ENCODE data around the gene QSOX1. TPM values are rescaled to one million over a fixed set of nuclear protein-coding genes. Genes with fewer than 3 reads are reported as not detected.

QSOX1 gene
- total RNA-seq, 4 donors from 2014 or later = 19.6 to 45.2 (median 28.4) TPM

- no peak overlapping the region for H3K27ac ChIP-seq
- H3K36me3 ChIP-seq = no peaks in the 10 kb centered on the region
- H3K4me3 ChIP-seq (replicated peaks in 1 of 3) = no peak overlapping the region
- H3K27me3 ChIP-seq = peaks cover 73% of the 10 kb centered on the region
- peaks cover 14 to 21% of the 10 kb centered on the region in 2 donors for H3K4me1 ChIP-seq
- WGBS, 2 donors = 17 to 22% methylated on average over 7 of the region's 7 CpGs
- H3K9me3 ChIP-seq = no peaks in the 10 kb centered on the region
- TF ChIP-seq POLR2A (IDR thresholded peaks at IDR 0.05) (no peak), CTCF (IDR thresholded peaks at IDR 0.05) (no peak)
- intact Hi-C loops (cut with DNase I) = no loop called here
- DNase-seq = no peak
Observed at GRCh38 chr1:180238675-180239074, 84.0 kb downstream of the QSOX1 start.

- TF ChIP-seq POLR2A (IDR thresholded peaks at IDR 0.05) = no peak
- no peak for TF ChIP-seq CTCF (IDR thresholded peaks at IDR 0.05)
- H3K4me3 ChIP-seq (replicated peaks in 1 of 3) = no peak overlapping the region
- DNase-seq = no peak
- no peaks in the 10 kb centered on the region for H3K9me3 ChIP-seq
- intact Hi-C loops (cut with DNase I) = no loop called here
- peaks cover 13 to 15% of the 10 kb centered on the region in 2 donors for H3K4me1 ChIP-seq
- 9 to 12% methylated on average over 10 of the region's 10 CpGs for WGBS, 2 donors
- H3K36me3 ChIP-seq = no peaks in the 10 kb centered on the region
- peaks cover 69% of the 10 kb centered on the region for H3K27me3 ChIP-seq
- no peak overlapping the region for H3K27ac ChIP-seq
Observed at GRCh38 chr1:180239145-180240096, 84.8 kb downstream of the QSOX1 start.

GRCh38 chr1:180241716-180242544 is 87.3 kb downstream of the QSOX1 start:
- Histone ChIP-seq H3K27me3 (peaks cover 45% of the 10 kb centered on the region), H3K36me3 (no peaks in the 10 kb centered on the region), H3K27ac (no peak overlapping the region), H3K9me3 (no peaks in the 10 kb centered on the region), H3K4me1 (no peaks in the 10 kb centered on the region), H3K4me3 (replicated peaks in 1 of 3) (no peak overlapping the region)
- TF ChIP-seq CTCF (IDR thresholded peaks at IDR 0.05) (no peak), POLR2A (IDR thresholded peaks at IDR 0.05) (no peak)
- intact Hi-C loops (cut with DNase I) = no loop called here
- DNase-seq = no peak
- 68 to 74% methylated on average over 8 of the region's 8 CpGs for WGBS, 2 donors

GRCh38 chr1:180243517-180244221 is 89.0 kb downstream of the QSOX1 start:
- Histone ChIP-seq H3K36me3 (no peaks in the 10 kb centered on the region), H3K4me3 (replicated peaks in 1 of 3) (no peak overlapping the region), H3K9me3 (no peaks in the 10 kb centered on the region), H3K4me1 (no peaks in the 10 kb centered on the region), H3K27me3 (peaks cover 27% of the 10 kb centered on the region), H3K27ac (no peak overlapping the region)
- no peak for TF ChIP-seq POLR2A (IDR thresholded peaks at IDR 0.05)
- TF ChIP-seq CTCF (IDR thresholded peaks at IDR 0.05) = no peak
- intact Hi-C loops (cut with DNase I) = no loop called here
- 90 to 91% methylated on average over 11 of the region's 11 CpGs for WGBS, 2 donors
- no peak for DNase-seq

All from thyroid gland (tissue), 4 donors.